NCI-H460 (cell line): ENCODE data around the gene KIF5A. TPM values are rescaled to one million over a fixed set of nuclear protein-coding genes. Genes with fewer than 3 reads are reported as not detected.
"Not testable (repeated sequence)": the region's sequence is repeated elsewhere in the genome, so short reads cannot be mapped to it uniquely, and the experiment has no call there.

Source experiments
- DNase-seq: peaks from one replicate; pipeline ENCODE4 v3.0.0-alpha.2; 2016; ENCODE audit warnings: low read depth; ENCODE audit errors: extremely low read depth
- total RNA-seq: library from RNA; depleted of rRNA; stranded (reverse); fragments of >200 nt; shearing (Covaris generic); gene quantifications from 2 replicates; pipeline ENCODE4 v1.2.3, GENCODE V29; 2014

The KIF5A gene
- total RNA-seq, 1 experiment from 2014 or later = 0.07 TPM

- no peak for DNase-seq
Observed at GRCh38 chr12:57579677-57580465, 30.0 kb downstream of the KIF5A start.

- no peak for DNase-seq
Observed at GRCh38 chr12:57580466-57580795, 30.6 kb downstream of the KIF5A start.

- DNase-seq = no peak
Observed at GRCh38 chr12:57581802-57582201, 32.0 kb downstream of the KIF5A start.

GRCh38 chr12:57582440-57582839 lies 32.6 kb downstream of the KIF5A start:
- DNase-seq = no peak

- DNase-seq = peak; percentile 81
Observed at GRCh38 chr12:57583008-57583831, 33.4 kb downstream of the KIF5A start.

- DNase-seq = no peak
Observed at GRCh38 chr12:57584050-57584449, 34.2 kb downstream of the KIF5A start.

GRCh38 chr12:57584690-57585089 lies 34.8 kb downstream of the KIF5A start:
- no peak for DNase-seq

GRCh38 chr12:57585156-57585555 lies 35.3 kb downstream of the KIF5A start:
- no peak for DNase-seq

- no peak for DNase-seq
Observed at GRCh38 chr12:57586128-57586527, 36.3 kb downstream of the KIF5A start.

GRCh38 chr12:57586832-57587429 lies 37.1 kb downstream of the KIF5A start:
- DNase-seq = no peak

GRCh38 chr12:57588951-57589610 lies 39.2 kb downstream of the KIF5A start:
- not testable (repeated sequence) for DNase-seq

GRCh38 chr12:57590479-57590863 lies 40.6 kb downstream of the KIF5A start:
- no peak for DNase-seq

GRCh38 chr12:57590864-57591781 lies 41.3 kb downstream of the KIF5A start, which contains the start of gene PIP4K2C:
PIP4K2C (plus strand) TSS chr12:57591192; CDS start chr12:57591290, 98 bp downstream.
- DNase-seq = peak; percentile 59

- DNase-seq = no peak
Observed at GRCh38 chr12:57591782-57592325, 42.0 kb downstream of the KIF5A start.

GRCh38 chr12:57592551-57593165 lies 42.8 kb downstream of the KIF5A start:
- no peak for DNase-seq

- DNase-seq = no peak
Observed at GRCh38 chr12:57593187-57593586, 43.3 kb downstream of the KIF5A start.

GRCh38 chr12:57600395-57600794 lies 50.6 kb downstream of the KIF5A start:
- no peak for DNase-seq

GRCh38 chr12:57602544-57602943 lies 52.7 kb downstream of the KIF5A start:
- DNase-seq = no peak

GRCh38 chr12:57603324-57603723 lies 53.5 kb downstream of the KIF5A start:
- no peak for DNase-seq
